Measurements from ENCODE around the gene MAB21L1. TPM values are rescaled to one million over a fixed set of nuclear protein-coding genes. Genes with fewer than 3 reads are reported as not detected.

The MAB21L1 gene
- total RNA-seq (0.47 TPM), polyA plus RNA-seq (ENCODE audit: insufficient read depth, low read depth, low replicate concordance) (0.17 TPM)
- long read RNA-seq, donor 1: 0 reads
- long read RNA-seq, donor 2: 0 reads
- long read RNA-seq, donor 3, partial matches to known transcripts: 0 of 1 reads
- long read RNA-seq, donor 3, other reads (novel, unspliced or antisense): 0 of 1 reads
- long read RNA-seq, donor 4: 0 reads
- long read RNA-seq, donor 5: 0 reads
- long read RNA-seq, donor 6: 0 reads
- long read RNA-seq, donor 7: 0 reads
- long read RNA-seq, donor 8, partial matches to known transcripts: 0 of 1 reads
- long read RNA-seq, donor 8, other reads (novel, unspliced or antisense): 0 of 1 reads
- long read RNA-seq, donor 9: 0 reads
- long read RNA-seq, donor 10: 0 reads

DNA sequence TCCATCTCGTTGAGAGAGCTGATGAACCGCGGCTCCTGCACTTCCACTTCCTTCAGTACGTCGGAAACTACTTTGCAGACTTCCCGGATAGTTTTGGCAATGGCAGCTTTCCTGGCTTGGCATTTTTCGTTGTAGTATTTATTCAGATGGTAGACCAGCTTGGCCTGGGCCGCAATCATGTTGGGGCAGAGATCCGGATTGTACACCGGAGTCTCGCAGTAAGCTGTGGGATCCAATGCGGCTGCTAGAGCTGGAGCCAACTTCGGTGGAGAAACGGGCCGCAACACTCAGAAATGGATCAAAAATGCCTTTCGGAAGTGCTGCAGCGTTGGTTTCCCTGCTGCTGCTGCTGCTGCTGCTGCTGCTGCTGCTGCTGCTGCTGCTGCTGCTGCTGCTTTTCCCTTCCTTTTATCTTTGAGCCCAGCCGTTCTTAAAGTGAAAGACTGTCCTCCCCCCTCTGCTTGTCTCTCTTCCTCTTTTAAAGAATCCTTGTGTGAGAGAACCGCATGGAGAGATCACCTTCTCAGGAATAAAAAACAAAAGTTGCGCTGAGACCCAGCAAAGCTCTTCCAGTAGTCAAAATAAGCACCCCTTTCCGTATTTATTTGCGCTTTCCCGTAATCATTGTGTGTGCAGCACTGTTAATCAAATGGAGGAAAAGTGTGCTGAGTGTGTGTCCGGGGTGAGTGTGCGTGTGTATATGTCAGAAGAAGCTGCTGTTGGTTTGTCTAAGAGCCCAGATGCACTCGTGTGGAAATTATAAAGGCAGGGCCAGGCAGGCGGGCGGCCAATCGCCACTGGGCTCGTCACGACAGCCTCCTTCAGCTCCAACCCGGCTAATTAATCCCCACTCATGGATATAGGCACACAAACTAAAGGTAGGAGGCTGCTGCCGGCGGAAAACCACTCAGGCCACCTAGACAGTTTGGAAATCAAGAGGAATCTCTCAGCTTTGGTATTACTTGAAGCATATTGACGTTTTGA lies at the start of gene MAB21L1:
Gene MAB21L1, minus strand, starts transcription at position 730 of the 984 bp plus-strand sequence. Its CDS starts 551 bp downstream, at position 179.
- FAIRE-seq (no peak), DNase-seq (peak; percentile 50 to 84 (median 64))
- Histone ChIP-seq H3K27ac (ENCODE audit: low read depth in 2 of 2, low read length in 2 of 2) (peak within 1 kb of the TSS in 1 of 2 donors; percentile 9), H3K4me1 (ENCODE audit: control insufficient read depth in 2 of 3, insufficient read depth in 2 of 3, low read depth in 1 of 3, low read length in 3 of 3) (no peaks in the 10 kb centered on the region), H3K9ac (ENCODE audit: low read length in 3 of 3) (no peak within 1 kb of the TSS), H3K9me3 (ENCODE audit: control insufficient read depth in 2 of 3, insufficient read depth in 1 of 3, low read length in 3 of 3) (peaks cover 0 to 6% (median 0%) of the 10 kb centered on the region in 3 donors), H3K27me3 (ENCODE audit: control insufficient read depth, insufficient read depth, low read length) (peaks cover 85% of the 10 kb centered on the region), H3K36me3 (ENCODE audit: control insufficient read depth in 2 of 3, insufficient read depth in 3 of 3, low read length in 3 of 3) (no peaks in the 10 kb centered on the region), H3K4me3 (ENCODE audit: low read length in 3 of 3) (peak within 1 kb of the TSS; percentile 17 to 61 (median 59))
- intact Hi-C loops (cut with DNase I): no loop called here
- TF ChIP-seq, protein P1, sequence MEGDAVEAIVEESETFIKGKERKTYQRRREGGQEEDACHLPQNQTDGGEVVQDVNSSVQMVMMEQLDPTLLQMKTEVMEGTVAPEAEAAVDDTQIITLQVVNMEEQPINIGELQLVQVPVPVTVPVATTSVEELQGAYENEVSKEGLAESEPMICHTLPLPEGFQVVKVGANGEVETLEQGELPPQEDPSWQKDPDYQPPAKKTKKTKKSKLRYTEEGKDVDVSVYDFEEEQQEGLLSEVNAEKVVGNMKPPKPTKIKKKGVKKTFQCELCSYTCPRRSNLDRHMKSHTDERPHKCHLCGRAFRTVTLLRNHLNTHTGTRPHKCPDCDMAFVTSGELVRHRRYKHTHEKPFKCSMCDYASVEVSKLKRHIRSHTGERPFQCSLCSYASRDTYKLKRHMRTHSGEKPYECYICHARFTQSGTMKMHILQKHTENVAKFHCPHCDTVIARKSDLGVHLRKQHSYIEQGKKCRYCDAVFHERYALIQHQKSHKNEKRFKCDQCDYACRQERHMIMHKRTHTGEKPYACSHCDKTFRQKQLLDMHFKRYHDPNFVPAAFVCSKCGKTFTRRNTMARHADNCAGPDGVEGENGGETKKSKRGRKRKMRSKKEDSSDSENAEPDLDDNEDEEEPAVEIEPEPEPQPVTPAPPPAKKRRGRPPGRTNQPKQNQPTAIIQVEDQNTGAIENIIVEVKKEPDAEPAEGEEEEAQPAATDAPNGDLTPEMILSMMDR (IDR thresholded peaks at IDR 0.05; ENCODE audit: borderline replicate concordance, extremely low read depth, insufficient read depth): no peak

DNA sequence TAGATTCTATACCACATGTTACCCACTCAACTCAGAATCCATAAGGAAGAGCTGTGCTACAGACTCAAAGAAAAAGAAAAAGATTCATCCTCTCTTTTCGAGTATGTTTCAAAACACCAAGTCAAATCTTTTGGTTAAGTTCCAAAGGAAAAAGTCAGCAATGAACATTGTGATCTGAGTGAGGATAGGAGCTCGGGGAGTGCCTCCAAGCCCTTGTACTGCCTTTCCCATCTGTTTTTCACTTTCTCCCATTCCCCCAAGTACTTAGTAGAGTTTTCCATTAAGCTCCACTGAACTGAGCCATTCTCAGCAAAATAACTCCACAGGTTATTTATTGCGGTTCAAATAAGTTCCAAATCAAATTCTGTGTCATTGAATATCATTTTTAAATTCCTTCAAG lies 47.7 kb upstream of the MAB21L1 start:
- no peak for DNase-seq
- Histone ChIP-seq H3K9me3 (ENCODE audit: control insufficient read depth in 2 of 3, insufficient read depth in 1 of 3, low read length in 3 of 3) (no peaks in the 10 kb centered on the region), H3K4me1 (ENCODE audit: control insufficient read depth in 2 of 3, insufficient read depth in 2 of 3, low read depth in 1 of 3, low read length in 3 of 3) (no peaks in the 10 kb centered on the region), H3K27me3 (ENCODE audit: control insufficient read depth, insufficient read depth, low read length) (no peaks in the 10 kb centered on the region), H3K27ac (ENCODE audit: low read depth in 2 of 2, low read length in 2 of 2) (no peak overlapping the region), H3K36me3 (ENCODE audit: control insufficient read depth in 2 of 3, insufficient read depth in 3 of 3, low read length in 3 of 3) (no peaks in the 10 kb centered on the region), H3K4me3 (ENCODE audit: low read length in 3 of 3) (no peak overlapping the region), H3K9ac (ENCODE audit: low read length in 3 of 3) (no peak overlapping the region)
- TF ChIP-seq, protein P1 (IDR thresholded peaks at IDR 0.05; ENCODE audit: borderline replicate concordance, extremely low read depth, insufficient read depth): no peak
- no peak for FAIRE-seq
- intact Hi-C loops (cut with DNase I): no loop called here

DNA sequence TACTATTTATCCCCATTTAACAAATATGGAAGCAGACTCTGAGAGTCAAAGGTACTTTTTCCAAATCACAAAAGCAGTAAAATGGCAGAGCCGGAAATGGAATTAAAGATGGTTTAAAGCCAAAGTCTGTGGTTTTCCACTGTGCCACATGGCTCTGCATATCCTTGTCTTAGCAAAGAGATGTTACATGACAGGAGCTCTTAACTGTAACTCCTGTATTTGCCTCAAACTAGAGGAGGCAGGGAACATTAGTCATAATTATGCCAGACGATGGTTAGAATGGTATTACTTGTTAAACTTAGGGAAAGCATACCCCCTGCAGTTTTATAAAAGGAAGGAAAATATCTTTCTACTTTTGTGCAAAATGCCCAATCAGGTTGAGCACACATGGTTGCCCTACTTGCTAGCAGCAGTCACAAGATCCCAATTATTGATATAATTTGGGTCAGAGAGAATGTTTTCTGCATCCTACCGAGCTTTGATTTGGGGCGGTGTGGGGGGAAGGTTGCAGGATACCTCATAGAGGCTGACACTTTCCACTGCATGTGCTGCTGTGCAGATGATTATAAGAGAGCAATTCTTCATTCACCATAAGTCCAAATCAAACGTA lies 42.0 kb upstream of the MAB21L1 start:
- no peak overlapping the region for H3K27ac ChIP-seq (ENCODE audit: low read depth in 2 of 2, low read length in 2 of 2)
- TF ChIP-seq, protein P1 (IDR thresholded peaks at IDR 0.05; ENCODE audit: borderline replicate concordance, extremely low read depth, insufficient read depth): no peak
- FAIRE-seq: no peak
- H3K36me3 ChIP-seq (ENCODE audit: control insufficient read depth in 2 of 3, insufficient read depth in 3 of 3, low read length in 3 of 3): no peaks in the 10 kb centered on the region
- H3K9ac ChIP-seq (ENCODE audit: low read length in 3 of 3): no peak overlapping the region
- no peak for DNase-seq
- H3K4me3 ChIP-seq (ENCODE audit: low read length in 3 of 3): no peak overlapping the region
- intact Hi-C loops (cut with DNase I): no loop called here
- H3K4me1 ChIP-seq (ENCODE audit: control insufficient read depth in 2 of 3, insufficient read depth in 2 of 3, low read depth in 1 of 3, low read length in 3 of 3): no peaks in the 10 kb centered on the region
- no peaks in the 10 kb centered on the region for H3K27me3 ChIP-seq (ENCODE audit: control insufficient read depth, insufficient read depth, low read length)
- H3K9me3 ChIP-seq (ENCODE audit: control insufficient read depth in 2 of 3, insufficient read depth in 1 of 3, low read length in 3 of 3): no peaks in the 10 kb centered on the region
